ENCODE measurements around the gene IL17RE.
"Not testable (repeated sequence)": the region's sequence is repeated elsewhere in the genome, so short reads cannot be mapped to it uniquely, and the experiment has no call there.

Gene IL17RE, protein sequence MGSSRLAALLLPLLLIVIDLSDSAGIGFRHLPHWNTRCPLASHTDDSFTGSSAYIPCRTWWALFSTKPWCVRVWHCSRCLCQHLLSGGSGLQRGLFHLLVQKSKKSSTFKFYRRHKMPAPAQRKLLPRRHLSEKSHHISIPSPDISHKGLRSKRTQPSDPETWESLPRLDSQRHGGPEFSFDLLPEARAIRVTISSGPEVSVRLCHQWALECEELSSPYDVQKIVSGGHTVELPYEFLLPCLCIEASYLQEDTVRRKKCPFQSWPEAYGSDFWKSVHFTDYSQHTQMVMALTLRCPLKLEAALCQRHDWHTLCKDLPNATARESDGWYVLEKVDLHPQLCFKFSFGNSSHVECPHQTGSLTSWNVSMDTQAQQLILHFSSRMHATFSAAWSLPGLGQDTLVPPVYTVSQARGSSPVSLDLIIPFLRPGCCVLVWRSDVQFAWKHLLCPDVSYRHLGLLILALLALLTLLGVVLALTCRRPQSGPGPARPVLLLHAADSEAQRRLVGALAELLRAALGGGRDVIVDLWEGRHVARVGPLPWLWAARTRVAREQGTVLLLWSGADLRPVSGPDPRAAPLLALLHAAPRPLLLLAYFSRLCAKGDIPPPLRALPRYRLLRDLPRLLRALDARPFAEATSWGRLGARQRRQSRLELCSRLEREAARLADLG

DNA sequence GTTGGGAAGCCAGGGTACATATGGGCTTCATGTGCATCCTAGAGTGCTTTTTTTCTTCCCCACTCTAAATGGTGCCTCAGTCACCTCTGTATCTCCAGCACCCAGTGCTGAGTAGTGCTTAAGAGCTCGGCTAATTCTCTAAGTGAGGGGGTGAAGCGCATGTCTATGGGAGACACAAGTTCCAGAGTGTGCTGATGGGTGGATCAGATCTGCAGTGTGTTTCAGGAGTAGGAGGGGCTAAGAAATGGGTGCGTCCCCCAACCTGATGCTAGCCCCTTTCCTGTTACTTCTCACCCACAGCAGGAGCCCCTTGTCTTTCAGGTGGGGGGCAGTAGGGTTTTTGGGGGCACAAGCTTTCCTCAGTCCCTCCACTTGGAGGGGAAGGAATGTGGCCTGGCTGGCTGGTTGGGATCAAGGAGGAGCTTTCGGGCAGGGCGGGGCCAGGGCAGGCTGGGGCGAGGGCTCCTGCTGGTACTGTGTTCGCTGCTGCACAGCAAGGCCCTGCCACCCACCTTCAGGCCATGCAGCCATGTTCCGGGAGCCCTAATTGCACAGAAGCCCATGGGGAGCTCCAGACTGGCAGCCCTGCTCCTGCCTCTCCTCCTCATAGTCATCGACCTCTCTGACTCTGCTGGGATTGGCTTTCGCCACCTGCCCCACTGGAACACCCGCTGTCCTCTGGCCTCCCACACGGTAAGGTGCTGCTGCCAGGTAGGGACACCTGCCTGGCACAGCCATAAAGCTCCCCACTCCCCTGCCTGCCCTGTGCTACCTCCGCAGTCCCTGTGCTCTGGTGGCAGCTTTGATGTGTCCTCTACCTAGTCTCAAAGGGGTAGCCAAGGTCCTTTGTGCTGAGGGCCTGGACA, at the start of gene IL17RE:
IL17RE (plus strand) TSS at position 477 of the 866 bp plus-strand sequence; CDS start at position 562, 85 bp downstream.
- DNase-seq (ENCODE audit: low read depth in 1 of 2, low spot score in 1 of 2): no peak

DNA sequence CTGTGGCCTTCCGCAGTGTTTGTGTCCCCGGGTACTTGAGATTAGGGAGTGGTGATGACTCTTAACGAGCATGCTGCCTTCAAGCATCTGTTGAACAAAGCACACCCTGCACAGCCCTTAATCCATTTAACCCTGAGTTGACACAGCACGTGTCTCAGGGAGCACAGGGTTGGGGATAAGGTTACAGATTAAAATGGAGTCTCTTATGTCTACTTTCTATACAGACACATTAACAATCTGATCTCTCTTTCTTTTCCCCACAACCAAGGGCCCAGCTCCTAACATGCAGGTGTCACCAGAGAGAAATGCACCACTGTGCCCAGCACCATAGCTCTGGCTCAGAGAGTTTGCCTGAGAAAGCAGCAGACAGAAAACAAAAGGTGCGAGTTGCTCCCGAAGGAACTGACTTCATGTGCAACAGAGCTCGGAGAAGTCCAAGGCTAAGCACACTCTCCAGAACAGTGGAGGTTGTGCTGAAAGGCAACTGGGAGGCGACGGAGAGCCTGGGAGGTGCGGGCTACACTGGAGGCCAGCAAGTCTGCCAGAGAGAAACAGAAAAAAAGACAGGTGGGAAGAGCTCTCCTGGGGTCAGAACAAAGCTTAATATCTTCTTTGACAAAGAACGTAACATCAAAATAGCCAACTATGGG, 48.2 kb upstream of the IL17RE start:
- not testable (repeated sequence) for DNase-seq (ENCODE audit: low read depth in 1 of 2, low spot score in 1 of 2)

DNA sequence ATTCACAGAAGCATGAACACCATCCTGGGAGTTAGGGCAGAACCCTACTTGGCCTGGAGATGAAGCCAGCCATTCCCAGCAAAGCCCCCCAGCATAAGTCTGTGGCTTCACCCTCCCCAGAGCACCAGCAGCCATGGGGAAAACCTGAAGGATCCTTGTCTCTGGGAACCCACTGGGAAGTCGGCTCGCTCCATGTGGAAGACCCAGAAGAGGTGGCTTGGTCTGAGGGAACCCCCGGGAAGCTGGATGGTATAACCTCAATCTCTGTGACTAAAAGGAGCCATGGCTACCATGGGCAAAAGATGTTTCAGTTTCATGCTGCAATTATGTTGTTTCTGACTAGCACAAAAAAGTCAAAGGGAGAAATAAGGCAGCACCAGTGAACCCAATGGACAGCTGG, 47.1 kb upstream of the IL17RE start:
- no peak for DNase-seq (ENCODE audit: low read depth in 1 of 2, low spot score in 1 of 2)

GRCh38 chr3:9859530-9860025, 43.1 kb upstream of the IL17RE start:
- no peak for DNase-seq (ENCODE audit: low read depth in 1 of 2, low spot score in 1 of 2)

DNA sequence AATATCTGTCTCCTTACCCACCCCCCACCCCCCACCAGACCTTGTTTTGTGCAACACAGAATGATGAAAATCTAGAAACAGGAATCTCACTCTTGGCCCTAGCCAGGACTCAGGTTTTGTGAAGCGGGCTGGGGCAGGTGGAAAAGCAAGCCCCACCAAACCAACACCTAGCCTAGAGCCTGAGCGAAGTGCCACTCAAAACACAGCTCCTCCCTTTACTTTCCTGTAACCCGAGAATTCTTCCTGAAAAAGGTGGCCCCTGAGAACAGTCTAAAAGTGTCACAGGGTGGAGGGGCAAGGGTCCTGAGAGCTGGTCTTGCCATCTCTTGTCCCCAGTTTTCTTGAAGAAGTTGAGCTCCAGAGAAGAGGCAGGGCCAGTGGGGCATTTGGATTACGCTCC, 41.4 kb upstream of the IL17RE start:
- no peak for DNase-seq (ENCODE audit: low read depth in 1 of 2, low spot score in 1 of 2)

GRCh38 chr3:9861626-9862130, 41.0 kb upstream of the IL17RE start:
- no peak for DNase-seq (ENCODE audit: low read depth in 1 of 2, low spot score in 1 of 2)

DNA sequence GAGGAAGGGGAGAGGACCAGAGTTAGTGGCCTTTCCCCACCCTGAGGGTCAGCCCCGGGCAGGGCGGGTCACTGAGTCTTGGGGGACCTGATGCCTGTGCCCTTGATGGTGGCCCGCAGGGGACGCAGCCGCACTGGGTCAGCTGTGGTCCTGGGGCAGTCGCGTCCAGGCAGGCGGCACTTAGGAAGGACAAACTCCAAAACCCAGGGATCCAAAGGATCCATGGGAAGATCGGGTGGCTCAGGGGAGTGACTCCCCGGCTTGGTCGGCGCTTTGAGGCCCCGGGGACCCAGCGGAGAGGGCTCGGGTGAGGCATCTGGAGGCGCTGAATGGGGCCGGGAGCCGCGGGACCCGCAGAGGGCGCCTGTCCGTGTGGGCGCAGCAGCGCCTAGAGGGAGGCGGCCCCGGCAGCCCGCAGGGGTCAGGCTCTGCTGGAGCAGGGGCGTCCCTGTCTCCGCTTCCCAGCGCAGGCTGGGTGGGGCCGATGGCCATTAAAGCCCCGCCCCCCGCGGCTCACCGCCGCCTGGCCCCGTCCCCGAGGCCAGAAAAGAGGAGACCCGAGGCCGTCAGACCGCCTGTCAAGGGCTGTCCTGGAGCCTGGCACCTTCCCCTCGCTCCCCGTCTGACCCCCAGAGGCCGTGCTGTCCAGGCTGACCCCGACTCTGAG, 40.1 kb upstream of the IL17RE start:
- no peak for DNase-seq (ENCODE audit: low read depth in 1 of 2, low spot score in 1 of 2)

- DNase-seq (ENCODE audit: low read depth in 1 of 2, low spot score in 1 of 2): no peak
Observed at GRCh38 chr3:9863058-9863772, 39.4 kb upstream of the IL17RE start.

GRCh38 chr3:9864200-9864927, 38.3 kb upstream of the IL17RE start:
- no peak for DNase-seq (ENCODE audit: low read depth in 1 of 2, low spot score in 1 of 2)

DNA sequence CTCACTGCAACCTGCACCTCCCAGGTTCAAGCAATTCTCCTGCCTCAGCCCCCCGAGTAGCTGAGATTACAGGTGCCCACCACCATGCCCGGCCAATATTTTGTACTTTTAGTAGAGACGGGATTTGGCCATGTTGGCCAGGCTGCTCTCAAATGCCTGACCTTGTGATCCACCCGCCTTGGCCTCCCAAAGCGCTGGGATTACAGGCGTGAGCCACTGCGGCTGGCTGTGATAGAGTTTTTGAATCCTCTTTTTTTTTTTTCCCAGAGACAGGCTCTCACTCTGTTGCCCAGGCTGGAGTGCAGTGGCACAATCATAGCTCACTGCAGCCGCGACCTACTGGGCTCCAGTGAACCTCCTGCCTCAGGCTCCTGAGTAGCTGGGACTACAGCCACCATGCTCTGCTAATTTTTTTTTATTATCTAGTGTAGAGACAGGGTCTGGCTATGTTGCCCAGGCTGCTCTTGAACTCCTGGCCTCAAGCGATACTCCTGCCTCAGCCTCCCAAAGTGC, 37.5 kb upstream of the IL17RE start:
- not testable (repeated sequence) for DNase-seq (ENCODE audit: low read depth in 1 of 2, low spot score in 1 of 2)

- no peak for DNase-seq (ENCODE audit: low read depth in 1 of 2, low spot score in 1 of 2)
Observed at GRCh38 chr3:9866639-9867038, 36.0 kb upstream of the IL17RE start.

GRCh38 chr3:9867106-9867505, 35.5 kb upstream of the IL17RE start:
- DNase-seq (ENCODE audit: low read depth in 1 of 2, low spot score in 1 of 2): no peak

GRCh38 chr3:9869955-9870354, 32.7 kb upstream of the IL17RE start:
- DNase-seq (ENCODE audit: low read depth in 1 of 2, low spot score in 1 of 2): no peak

DNA sequence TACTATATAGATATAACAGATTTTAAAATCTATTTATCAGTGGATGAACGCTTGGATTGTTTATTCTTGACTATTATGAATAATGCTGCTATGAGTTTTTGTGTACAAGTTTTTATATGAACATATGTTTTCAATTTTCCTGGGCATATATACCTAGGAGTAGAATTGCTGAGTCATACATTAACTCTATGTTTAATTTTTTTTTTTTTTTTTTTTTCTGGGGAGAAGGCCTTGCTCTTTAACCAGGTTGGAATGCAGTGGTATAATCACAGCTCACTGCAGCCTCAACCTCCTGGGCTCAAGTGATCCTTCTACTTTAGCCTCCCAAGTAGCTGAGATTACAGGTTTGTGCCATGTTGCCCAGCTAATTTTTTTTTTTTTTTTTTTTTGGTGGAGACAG, 31.7 kb upstream of the IL17RE start:
- DNase-seq (ENCODE audit: low read depth in 1 of 2, low spot score in 1 of 2): no peak

GRCh38 chr3:9872067-9872466, 30.6 kb upstream of the IL17RE start:
- not testable (repeated sequence) for DNase-seq (ENCODE audit: low read depth in 1 of 2, low spot score in 1 of 2)

DNA sequence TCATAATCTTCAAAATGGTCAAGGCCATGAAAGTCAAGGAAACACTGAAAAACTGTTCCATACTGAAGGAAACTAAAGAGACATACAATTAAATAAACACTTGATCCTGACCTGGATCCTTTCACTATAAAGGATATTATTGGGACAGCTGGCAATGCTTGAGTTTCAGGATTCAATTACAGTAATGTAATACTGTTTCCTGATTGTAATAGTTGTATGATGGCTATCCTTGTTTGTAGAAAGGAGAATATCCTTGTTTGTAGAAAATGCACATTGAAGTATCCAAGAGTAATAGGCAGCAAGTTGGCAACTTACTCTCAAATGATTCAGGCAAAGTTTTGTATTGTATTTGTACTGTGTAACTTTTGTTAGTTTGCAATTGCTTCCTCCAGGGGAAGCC, 27.2 kb upstream of the IL17RE start:
- no peak for DNase-seq (ENCODE audit: low read depth in 1 of 2, low spot score in 1 of 2)

- DNase-seq (ENCODE audit: low read depth in 1 of 2, low spot score in 1 of 2): not testable (repeated sequence)
Observed at GRCh38 chr3:9876255-9876654, 26.4 kb upstream of the IL17RE start.

- no peak for DNase-seq (ENCODE audit: low read depth in 1 of 2, low spot score in 1 of 2)
Observed at GRCh38 chr3:9876991-9877390, 25.7 kb upstream of the IL17RE start.

DNA sequence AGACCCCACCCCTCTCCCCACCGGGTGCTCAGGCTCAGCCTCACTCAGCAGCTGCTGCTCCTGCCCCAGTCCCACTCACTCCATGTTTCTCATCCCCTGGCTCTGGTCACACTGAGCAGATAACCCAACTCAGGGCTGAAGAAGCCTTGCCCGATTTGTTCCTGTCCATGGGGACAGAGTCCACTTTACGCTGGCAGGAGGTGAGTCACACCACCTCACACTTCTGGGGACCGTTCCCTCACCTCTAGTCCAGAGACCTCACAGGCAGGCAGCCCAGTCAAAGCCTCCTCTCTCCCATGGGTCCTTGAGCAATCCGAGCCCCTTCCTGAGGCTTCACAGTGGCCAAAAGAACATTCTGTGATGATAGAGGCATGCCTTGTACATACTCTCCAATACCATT, 23.9 kb upstream of the IL17RE start:
- no peak for DNase-seq (ENCODE audit: low read depth in 1 of 2, low spot score in 1 of 2)

Data from activated CD4-positive, alpha-beta T cell treated with anti-CD3 and anti-CD28 coated beads, Interleukin-2, amount 50 U/mL, for 24 hours (primary cell).